Measurements from ENCODE around the gene ANO2.

ANO2 gene

DNA sequence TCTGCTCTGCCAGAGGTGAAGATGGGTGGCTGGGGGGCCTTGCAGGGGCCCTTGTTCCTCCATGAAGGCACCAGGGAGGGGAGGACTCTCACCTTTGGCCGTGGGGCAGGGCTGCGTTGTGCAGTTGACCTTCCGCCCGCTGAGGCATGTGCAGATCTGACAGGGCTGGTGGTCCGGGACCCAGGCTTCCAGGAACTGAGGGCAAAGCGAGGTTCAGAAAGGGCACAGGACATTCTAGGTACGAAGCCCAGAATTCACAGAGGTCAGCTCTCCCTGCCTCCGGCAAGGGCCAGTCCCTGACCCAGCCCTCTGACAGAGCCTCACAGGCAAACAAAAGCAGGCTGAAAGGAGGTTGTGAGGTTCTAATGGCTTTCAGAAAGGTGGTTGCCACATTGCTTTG lies 40.4 kb upstream of the ANO2 start:
- no peak for DNase-seq
- H3K27me3 ChIP-seq (replicated peaks) = no peaks in the 10 kb centered on the region
- H3K27ac ChIP-seq = no peak overlapping the region
- H3K4me3 ChIP-seq (ENCODE audit: low read depth, low read length) = no peak overlapping the region
- H3K36me3 ChIP-seq (replicated peaks) = no peaks in the 10 kb centered on the region
- TF ChIP-seq, protein P1, sequence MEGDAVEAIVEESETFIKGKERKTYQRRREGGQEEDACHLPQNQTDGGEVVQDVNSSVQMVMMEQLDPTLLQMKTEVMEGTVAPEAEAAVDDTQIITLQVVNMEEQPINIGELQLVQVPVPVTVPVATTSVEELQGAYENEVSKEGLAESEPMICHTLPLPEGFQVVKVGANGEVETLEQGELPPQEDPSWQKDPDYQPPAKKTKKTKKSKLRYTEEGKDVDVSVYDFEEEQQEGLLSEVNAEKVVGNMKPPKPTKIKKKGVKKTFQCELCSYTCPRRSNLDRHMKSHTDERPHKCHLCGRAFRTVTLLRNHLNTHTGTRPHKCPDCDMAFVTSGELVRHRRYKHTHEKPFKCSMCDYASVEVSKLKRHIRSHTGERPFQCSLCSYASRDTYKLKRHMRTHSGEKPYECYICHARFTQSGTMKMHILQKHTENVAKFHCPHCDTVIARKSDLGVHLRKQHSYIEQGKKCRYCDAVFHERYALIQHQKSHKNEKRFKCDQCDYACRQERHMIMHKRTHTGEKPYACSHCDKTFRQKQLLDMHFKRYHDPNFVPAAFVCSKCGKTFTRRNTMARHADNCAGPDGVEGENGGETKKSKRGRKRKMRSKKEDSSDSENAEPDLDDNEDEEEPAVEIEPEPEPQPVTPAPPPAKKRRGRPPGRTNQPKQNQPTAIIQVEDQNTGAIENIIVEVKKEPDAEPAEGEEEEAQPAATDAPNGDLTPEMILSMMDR (IDR thresholded peaks at IDR 0.05; ENCODE audit: low read depth, low read length, missing control alignments) = no peak
- in situ Hi-C loops (cut with HindIII; ENCODE audit: low pct_ligation_motif_present, low sequenced_read_pairs) = no loop called here

DNA sequence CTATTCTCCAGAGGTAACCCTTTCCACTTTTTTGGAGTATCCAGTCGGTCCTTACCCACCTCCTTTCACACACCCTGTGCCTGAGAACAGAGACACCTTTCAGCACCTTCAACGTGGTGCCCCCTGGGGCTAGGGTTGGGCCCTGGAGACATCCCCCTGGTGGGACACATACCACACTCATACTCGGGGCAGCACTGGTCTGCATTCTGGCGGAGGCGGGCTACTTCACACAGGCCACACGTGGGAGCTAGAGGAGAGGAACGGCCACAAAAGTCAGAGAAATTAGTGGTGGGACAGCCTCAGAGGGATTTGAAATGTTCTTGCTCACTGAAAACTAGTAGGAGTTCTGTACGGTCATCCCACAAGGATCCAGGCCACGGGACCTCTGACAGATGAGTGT lies 39.8 kb upstream of the ANO2 start:
- no peaks in the 10 kb centered on the region for H3K27me3 ChIP-seq (replicated peaks)
- no peak overlapping the region for H3K4me3 ChIP-seq (ENCODE audit: low read depth, low read length)
- no peak overlapping the region for H3K27ac ChIP-seq
- H3K36me3 ChIP-seq (replicated peaks) = no peaks in the 10 kb centered on the region
- in situ Hi-C loops (cut with HindIII; ENCODE audit: low pct_ligation_motif_present, low sequenced_read_pairs) = no loop called here
- TF ChIP-seq, protein P1 (IDR thresholded peaks at IDR 0.05; ENCODE audit: low read depth, low read length, missing control alignments) = no peak
- DNase-seq = no peak

DNA sequence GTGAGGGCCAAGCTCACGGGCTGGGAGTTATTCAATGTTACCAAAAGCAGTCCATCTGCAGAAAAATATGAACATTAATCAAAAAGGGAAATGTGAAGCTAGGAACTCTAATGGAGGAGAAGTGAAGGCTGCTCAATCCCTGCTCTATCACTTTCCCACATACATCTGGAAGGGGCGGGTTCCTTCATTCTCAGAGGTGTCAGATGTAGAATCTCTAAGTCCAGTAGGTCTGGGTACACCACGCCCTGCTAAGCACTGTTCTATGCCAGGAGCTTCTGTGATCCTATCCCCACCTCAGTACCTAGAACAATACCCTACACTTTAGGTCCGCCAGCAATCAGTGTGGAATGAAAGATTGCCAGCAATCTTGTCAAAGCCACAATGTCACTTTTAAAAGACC lies 37.0 kb upstream of the ANO2 start:
- in situ Hi-C loops (cut with HindIII; ENCODE audit: low pct_ligation_motif_present, low sequenced_read_pairs) = no loop called here
- Histone ChIP-seq H3K27ac (no peak overlapping the region), H3K27me3 (replicated peaks) (no peaks in the 10 kb centered on the region), H3K36me3 (replicated peaks) (no peaks in the 10 kb centered on the region), H3K4me3 (ENCODE audit: low read depth, low read length) (no peak overlapping the region)
- TF ChIP-seq, protein P1 (IDR thresholded peaks at IDR 0.05; ENCODE audit: low read depth, low read length, missing control alignments) = no peak
- DNase-seq = no peak

DNA sequence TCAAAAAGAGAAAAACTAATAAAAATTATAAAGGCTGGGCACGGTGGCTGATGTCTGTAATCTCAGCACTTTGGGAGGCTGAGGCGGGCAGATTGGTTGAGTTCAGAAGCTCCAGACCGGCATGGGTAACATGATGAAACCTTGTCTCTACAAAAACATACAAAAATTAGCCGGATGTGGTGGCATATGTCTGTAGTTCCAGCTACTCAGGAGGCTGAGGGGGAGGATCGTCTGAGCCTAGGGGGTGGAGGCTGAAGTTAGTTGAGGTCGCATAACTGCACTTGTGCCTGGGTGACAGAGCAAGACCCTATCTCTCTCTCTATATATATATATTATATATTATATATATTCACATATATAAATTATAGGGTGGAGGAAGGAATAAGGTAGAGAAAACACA lies 32.5 kb upstream of the ANO2 start:
- Histone ChIP-seq H3K27ac (no peak overlapping the region), H3K36me3 (replicated peaks) (no peaks in the 10 kb centered on the region), H3K4me3 (ENCODE audit: low read depth, low read length) (no peak overlapping the region), H3K27me3 (replicated peaks) (no peaks in the 10 kb centered on the region)
- TF ChIP-seq, protein P1 (IDR thresholded peaks at IDR 0.05; ENCODE audit: low read depth, low read length, missing control alignments) = no peak
- in situ Hi-C loops (cut with HindIII; ENCODE audit: low pct_ligation_motif_present, low sequenced_read_pairs) = no loop called here
- DNase-seq = no peak

DNA sequence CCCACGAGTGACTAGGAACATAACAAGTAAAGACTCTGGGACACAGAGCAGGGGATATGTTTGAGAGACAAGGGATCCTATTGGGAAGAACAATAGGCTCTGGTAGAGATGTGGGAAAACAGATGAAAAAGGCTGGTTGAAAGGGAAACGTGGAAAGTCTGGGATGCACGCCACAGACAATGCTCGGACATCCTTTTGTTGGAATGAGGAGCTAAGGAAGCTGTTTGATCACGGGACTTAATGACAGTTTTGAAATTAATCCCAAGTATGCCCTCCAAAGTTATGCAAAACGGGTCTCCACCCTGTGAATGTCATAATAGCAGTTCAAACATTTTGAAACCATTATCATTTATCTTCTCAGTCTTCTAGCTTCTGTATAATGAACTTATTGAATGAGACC lies 31.7 kb upstream of the ANO2 start:
- in situ Hi-C loops (cut with HindIII; ENCODE audit: low pct_ligation_motif_present, low sequenced_read_pairs) = no loop called here
- TF ChIP-seq, protein P1 (IDR thresholded peaks at IDR 0.05; ENCODE audit: low read depth, low read length, missing control alignments) = no peak
- DNase-seq = no peak
- Histone ChIP-seq H3K4me3 (ENCODE audit: low read depth, low read length) (no peak overlapping the region), H3K36me3 (replicated peaks) (no peaks in the 10 kb centered on the region), H3K27ac (no peak overlapping the region), H3K27me3 (replicated peaks) (no peaks in the 10 kb centered on the region)

DNA sequence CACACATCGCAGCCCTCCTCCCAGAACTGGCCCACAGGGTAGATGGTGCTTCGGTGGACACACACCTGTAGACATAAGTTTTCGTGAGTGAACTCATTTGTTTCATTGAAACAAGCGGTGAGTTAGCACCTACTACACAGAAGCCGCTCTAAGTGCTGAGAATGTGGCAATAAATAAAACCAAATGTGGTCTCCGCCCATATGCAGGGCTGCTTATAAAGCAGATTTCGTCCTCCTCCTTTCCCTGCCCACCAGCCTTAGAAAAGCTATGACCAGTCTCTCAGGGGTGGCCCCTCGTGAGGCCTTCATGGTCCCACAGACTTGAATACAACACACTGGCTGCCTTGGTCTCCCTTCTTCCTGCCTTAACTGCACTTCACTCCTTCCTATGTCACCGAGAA lies 31.1 kb upstream of the ANO2 start:
- Histone ChIP-seq H3K36me3 (replicated peaks) (no peaks in the 10 kb centered on the region), H3K4me3 (ENCODE audit: low read depth, low read length) (no peak overlapping the region), H3K27ac (no peak overlapping the region), H3K27me3 (replicated peaks) (no peaks in the 10 kb centered on the region)
- no peak for DNase-seq
- in situ Hi-C loops (cut with HindIII; ENCODE audit: low pct_ligation_motif_present, low sequenced_read_pairs) = no loop called here
- TF ChIP-seq, protein P1 (IDR thresholded peaks at IDR 0.05; ENCODE audit: low read depth, low read length, missing control alignments) = no peak
